KMS-11 (cell line): ENCODE data around the gene SPEM2.

Source experiments
- H2AFZ ChIP-seq: fragments of 200-600 bp; sonication (generic); 2 replicates; pipeline ENCODE4 v1.6.1; 2016; ENCODE audit warnings: antibody characterized with exemption, mixed run types, low read depth
- H3K27ac ChIP-seq: fragments of 200-600 bp; sonication (generic); 2 replicates; pipeline ENCODE4 v1.6.1; 2016; ENCODE audit warnings: mild to moderate bottlenecking, mixed run types
- H3K27me3 ChIP-seq: fragments of 200-600 bp; sonication (generic); 2 replicates; pipeline ENCODE4 v1.6.1; 2017; ENCODE audit warnings: mild to moderate bottlenecking, low read depth, mixed run types, moderate library complexity; ENCODE audit not compliant: insufficient read depth
- H3K36me3 ChIP-seq: fragments of 200-600 bp; sonication (generic); 2 replicates; pipeline ENCODE4 v1.6.1; 2017; ENCODE audit warnings: mild to moderate bottlenecking, mixed run types; ENCODE audit not compliant: insufficient read depth
- H3K4me1 ChIP-seq: fragments of 200-600 bp; sonication (generic); 2 replicates; pipeline ENCODE4 v1.6.1; 2016; ENCODE audit warnings: mild to moderate bottlenecking, low read depth, mixed run types; ENCODE audit not compliant: poor library complexity, severe bottlenecking
- H3K4me2 ChIP-seq: fragments of 200-600 bp; sonication (generic); 2 replicates; pipeline ENCODE4 v1.7.0; 2016; ENCODE audit warnings: mild to moderate bottlenecking, mixed run types
- H3K4me3 ChIP-seq: fragments of 200-600 bp; sonication (generic); IDR thresholded peaks from 2 replicates; pipeline ENCODE4 v1.6.1; 2017; ENCODE audit warnings: low read depth, low read length, mixed read lengths; ENCODE audit not compliant: insufficient read depth
- H3K79me2 ChIP-seq: fragments of 200-600 bp; sonication (generic); 2 replicates; pipeline ENCODE4 v1.6.1; 2016; ENCODE audit warnings: low read depth, mixed run types; ENCODE audit not compliant: insufficient read depth
- H3K9ac ChIP-seq: fragments of 200-600 bp; sonication (generic); 2 replicates; pipeline ENCODE4 v1.6.1; 2016; ENCODE audit warnings: mild to moderate bottlenecking, mixed run types
- H4K20me1 ChIP-seq: fragments of 200-600 bp; sonication (generic); 2 replicates; pipeline ENCODE4 v1.6.1; 2016; ENCODE audit warnings: mild to moderate bottlenecking, mixed run types; ENCODE audit not compliant: insufficient read depth
- CTCF ChIP-seq: fragments of 200-600 bp; sonication (generic); conservative IDR thresholded peaks from 2 replicates; pipeline ENCODE4 v1.6.1; 2017; ENCODE audit warnings: low read depth, mild to moderate bottlenecking, antibody characterized with exemption, low read length, moderate library complexity, mixed read lengths

The SPEM2 gene

DNA sequence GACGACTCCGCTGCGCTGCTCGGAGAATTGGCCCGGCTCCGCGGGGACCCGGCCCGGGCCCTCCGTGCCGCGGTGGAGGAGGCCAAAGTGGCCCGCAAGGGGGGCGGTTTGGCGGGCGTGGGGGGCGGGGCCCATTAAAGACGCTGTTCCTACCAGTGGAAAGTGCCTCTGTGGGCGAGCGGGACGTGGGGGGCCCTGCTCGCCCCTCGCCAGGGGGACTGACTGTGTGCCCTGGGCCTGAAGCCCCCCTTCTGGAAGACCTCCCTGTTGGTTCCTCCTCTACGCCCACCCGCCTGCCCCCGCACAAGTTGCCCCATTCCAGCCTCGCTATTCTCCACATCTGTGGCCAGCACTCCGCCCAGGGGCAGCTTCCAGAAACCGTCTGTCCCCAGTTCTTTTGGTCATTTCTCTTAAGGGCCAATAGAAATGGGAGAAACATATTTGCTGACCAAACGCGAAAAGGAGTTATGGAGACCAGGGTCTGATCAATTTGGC lies 12.0 kb downstream of the SPEM2 start:
- Histone ChIP-seq H3K36me3 (no peaks in the 10 kb centered on the region), H3K4me3 (no peak overlapping the region), H3K79me2 (no peaks in the 10 kb centered on the region), H3K4me2 (no peak overlapping the region), H2AFZ (no peak overlapping the region), H3K27ac (no peak overlapping the region), H3K4me1 (no peaks in the 10 kb centered on the region), H3K9ac (no peak overlapping the region), H3K27me3 (no peaks in the 10 kb centered on the region), H4K20me1 (no peaks in the 10 kb centered on the region)
- TF ChIP-seq CTCF = no peak

GRCh38 chr17:7437950-7438614 lies 12.7 kb downstream of the SPEM2 start:
- no peak for TF ChIP-seq CTCF
- Histone ChIP-seq H4K20me1 (no peaks in the 10 kb centered on the region), H3K79me2 (no peaks in the 10 kb centered on the region)

GRCh38 chr17:7438656-7439460 lies 13.4 kb downstream of the SPEM2 start:
- Histone ChIP-seq H3K4me1 (no peaks in the 10 kb centered on the region), H3K79me2 (no peaks in the 10 kb centered on the region), H3K27ac (no peak overlapping the region), H3K9ac (no peak overlapping the region), H3K4me3 (no peak overlapping the region), H3K4me2 (no peak overlapping the region), H4K20me1 (no peaks in the 10 kb centered on the region), H3K36me3 (no peaks in the 10 kb centered on the region), H3K27me3 (no peaks in the 10 kb centered on the region), H2AFZ (no peak overlapping the region)
- no peak for TF ChIP-seq CTCF

More at GRCh38 chr17:7437950-7438614, 12.7 kb downstream of the SPEM2 start:
- Histone ChIP-seq H3K36me3 (no peaks in the 10 kb centered on the region), H3K9ac (no peak overlapping the region), H3K4me3 (no peak overlapping the region), H2AFZ (no peak overlapping the region), H3K27ac (no peak overlapping the region), H3K4me1 (no peaks in the 10 kb centered on the region), H3K27me3 (no peaks in the 10 kb centered on the region), H3K4me2 (no peak overlapping the region)

DNA sequence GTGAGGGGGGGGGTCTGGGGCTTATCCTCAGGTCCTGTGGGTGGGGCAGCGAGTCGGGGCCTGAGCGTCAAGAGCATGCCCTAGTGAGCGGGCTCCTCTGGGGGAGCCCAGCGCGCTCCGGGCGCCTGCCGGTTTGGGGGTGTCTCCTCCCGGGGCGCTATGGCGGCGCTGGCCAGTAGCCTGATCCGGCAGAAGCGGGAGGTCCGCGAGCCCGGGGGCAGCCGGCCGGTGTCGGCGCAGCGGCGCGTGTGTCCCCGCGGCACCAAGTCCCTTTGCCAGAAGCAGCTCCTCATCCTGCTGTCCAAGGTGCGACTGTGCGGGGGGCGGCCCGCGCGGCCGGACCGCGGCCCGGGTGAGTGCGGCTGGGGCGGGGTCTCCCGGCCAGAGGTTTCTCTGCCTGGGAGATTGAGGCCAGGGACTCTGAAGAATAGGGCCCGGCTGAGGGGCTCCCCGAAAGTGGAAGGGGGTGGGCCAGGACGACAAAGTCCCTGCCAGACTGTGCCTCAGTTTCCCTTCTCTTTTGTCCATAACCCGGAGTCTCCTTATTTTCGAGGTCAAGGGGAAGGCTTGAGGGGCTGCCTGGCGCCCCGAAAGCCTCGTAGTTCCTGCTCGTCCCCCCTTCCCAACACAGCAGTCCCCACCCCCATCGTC lies 14.2 kb downstream of the SPEM2 start, which contains the start of gene FGF11:
Gene FGF11 (plus strand): TSS at position 51 of the 651 bp plus-strand sequence. CDS start 109 bp downstream, at position 160.
- no peak for TF ChIP-seq CTCF
- Histone ChIP-seq H3K36me3 (no peaks in the 10 kb centered on the region), H3K27me3 (no peaks in the 10 kb centered on the region), H4K20me1 (no peaks in the 10 kb centered on the region), H3K9ac (no peak within 1 kb of the TSS), H3K4me2 (no peak within 1 kb of the TSS), H3K4me3 (no peak within 1 kb of the TSS), H2AFZ (no peak within 1 kb of the TSS), H3K27ac (no peak within 1 kb of the TSS), H3K4me1 (no peaks in the 10 kb centered on the region), H3K79me2 (no peaks in the 10 kb centered on the region)
